GM15510 (cell line): ENCODE data around the gene LIME1.

Experiments used
- POLR2A ChIP-seq: IDR thresholded peaks from 3 replicates; pipeline ENCODE4 v1.6.1; 2011; ENCODE audit warnings: borderline replicate concordance; ENCODE audit not compliant: insufficient read length; ENCODE audit errors: extremely low read depth

The LIME1 gene

GRCh38 chr20:63778034-63778752 lies 41.7 kb downstream of the LIME1 start:
- no peak for TF ChIP-seq POLR2A

- TF ChIP-seq POLR2A, result no peak
Observed at GRCh38 chr20:63778857-63779256, 42.4 kb downstream of the LIME1 start.

DNA sequence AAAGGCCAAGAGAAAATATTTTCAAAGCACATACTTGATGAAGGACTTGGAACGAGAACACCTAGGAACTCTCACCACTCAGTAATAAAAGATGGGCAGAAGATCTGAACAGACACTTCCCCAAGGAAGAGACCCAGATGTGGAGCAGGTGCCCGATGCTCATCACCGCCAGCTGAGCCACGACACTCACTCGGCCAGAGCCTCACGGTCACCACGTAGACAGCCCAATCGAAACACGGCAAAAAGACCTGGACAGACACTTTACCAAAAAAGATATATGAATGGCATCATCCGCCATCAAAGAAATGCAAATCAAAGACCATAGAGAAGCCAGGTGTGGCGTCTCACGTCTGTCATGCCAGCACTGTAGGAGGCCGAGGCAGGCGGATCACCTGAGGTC lies 44.7 kb downstream of the LIME1 start:
- no peak for TF ChIP-seq POLR2A

DNA sequence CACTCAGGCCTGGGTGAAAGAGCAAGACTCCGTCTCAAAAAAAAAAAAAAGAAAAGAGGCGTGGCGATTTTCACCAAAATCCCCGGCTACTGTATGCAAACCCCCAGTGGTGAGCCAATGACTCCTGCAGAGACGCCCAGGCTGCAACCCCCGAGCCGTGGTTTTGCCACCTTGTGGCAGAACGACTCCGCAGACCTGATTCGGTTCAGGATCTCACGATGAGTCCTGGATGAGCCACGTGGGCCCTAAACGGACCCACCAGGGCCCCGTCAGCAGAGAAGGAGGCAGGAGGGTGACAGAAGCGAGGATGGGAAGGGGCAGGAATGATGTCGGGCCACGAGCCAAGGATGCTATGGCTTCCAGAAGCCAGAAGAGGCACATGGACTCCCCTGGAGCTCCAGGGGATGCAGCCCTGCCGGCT lies 45.6 kb downstream of the LIME1 start:
- TF ChIP-seq POLR2A, result no peak

DNA sequence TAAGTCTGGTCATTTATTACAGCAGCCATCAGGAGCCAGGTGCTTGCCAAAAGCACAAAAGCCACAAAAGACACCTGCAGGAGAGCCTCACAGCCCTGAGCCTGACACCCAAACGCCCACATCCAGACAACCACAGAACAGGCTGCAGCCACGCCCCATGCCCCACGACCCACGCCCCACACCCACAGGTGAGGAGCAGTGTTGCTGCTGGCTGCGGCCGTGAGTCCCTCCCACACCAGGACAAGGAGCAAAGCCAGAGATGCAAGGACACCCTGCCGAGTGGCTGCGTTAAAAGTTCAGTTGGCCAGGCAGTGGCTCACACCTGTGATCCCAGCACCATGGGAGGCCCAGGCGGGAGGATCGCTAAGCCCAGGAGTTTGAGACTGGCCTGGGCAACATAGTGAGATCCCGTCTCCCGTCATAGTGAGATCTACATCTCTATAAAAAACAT lies 46.1 kb downstream of the LIME1 start:
- TF ChIP-seq POLR2A, result no peak

DNA sequence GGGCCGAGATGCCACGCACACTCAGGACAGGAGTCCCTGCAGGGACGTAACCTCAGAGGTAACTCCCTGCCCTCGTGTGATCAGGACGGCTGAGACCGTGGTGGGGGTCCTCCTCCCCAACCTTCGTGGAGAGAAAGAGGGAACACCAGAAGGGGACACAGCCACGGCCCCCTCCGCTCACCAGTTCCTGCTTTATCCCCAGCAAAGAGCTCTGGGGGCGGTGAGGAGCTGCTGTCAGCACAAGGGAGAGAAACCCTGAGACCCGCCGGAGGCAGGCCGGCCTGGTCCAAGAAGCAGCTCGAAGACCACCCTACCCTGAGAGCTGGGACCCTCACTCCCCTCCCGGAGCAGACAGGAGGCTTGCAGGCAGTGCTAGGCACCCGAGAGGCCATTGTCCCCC lies 47.5 kb downstream of the LIME1 start:
- no peak for TF ChIP-seq POLR2A

- no peak for TF ChIP-seq POLR2A
Observed at GRCh38 chr20:63785691-63786131, 49.2 kb downstream of the LIME1 start.

- TF ChIP-seq POLR2A, result no peak
Observed at GRCh38 chr20:63787302-63787701, 50.8 kb downstream of the LIME1 start.

DNA sequence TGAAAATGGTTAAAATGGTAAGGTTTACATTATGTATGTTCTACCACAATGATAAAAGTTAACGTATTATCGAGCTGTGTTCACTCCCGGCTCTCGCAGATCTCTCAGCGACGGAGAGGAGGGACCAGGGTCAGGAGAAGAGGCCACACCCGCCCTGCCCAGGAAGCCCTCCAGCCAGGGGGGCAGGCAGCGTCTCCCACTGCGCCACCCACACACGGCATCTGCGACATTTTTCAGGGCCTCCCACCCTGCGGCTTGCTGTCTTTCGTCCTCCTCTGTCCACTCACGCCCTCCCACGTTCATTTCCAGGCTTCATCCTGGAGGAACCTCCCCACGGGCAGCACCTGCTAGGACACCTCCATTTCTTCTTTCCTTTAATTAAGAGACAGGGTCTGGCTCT lies 51.3 kb downstream of the LIME1 start:
- TF ChIP-seq POLR2A, result no peak
